GM21526 (cell line): ENCODE data around the gene ALDH5A1.

ENCODE experiments used
- ATAC-seq: cut with Tn5 transposase; IDR thresholded peaks from one replicate; pipeline ENCODE4 v1.9.1; 2021; ENCODE audit warnings: moderate library complexity; ENCODE audit not compliant: unreplicated experiment, low FRiP score

The ALDH5A1 gene

GRCh38 chr6:24494821-24495795, at the start of gene ALDH5A1:
ALDH5A1 (plus strand) TSS chr6:24494969; CDS start chr6:24494997, 28 bp downstream.
- ATAC-seq: peak; percentile 73

GRCh38 chr6:24445704-24446103, 49.1 kb upstream of the ALDH5A1 start:
- ATAC-seq: no peak

DNA sequence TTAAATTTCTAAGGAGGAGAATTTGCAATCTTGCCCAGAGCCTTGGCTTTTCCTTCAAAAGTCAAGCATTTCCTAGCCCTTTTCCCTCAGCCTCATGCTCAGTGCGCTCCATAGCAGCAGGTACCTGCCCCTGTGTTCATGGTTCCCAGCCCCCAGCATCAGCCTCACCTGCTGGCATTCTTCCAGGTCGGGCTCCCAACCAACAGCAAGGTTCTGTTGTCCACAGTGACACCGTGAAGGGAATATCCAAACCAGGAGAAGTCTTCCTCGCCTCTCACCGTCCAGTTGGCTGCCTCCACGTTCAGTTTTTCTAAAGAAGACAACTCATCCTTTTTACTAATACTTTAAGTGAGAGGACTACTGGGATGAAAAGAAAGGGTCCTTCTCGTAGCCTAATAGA, 48.1 kb upstream of the ALDH5A1 start:
- ATAC-seq: no peak

DNA sequence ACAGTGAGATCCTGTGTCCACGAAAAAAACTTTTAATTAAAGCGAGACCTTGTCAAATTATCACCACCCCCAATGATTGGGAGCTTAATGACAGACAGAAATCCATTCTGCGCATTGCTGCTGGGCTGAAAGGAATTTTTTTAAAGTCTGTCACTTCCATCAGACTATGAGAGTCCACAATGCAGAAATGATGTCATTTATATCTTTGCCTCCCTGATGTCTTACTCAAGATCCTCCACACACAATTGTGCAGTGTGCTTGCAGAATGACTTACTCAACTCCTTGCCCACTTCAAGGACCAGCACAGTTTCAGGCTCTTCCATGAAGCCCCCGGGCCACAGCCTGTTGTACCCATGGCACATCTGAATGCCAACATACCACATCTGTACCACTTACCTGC, 46.4 kb upstream of the ALDH5A1 start:
- ATAC-seq: no peak

DNA sequence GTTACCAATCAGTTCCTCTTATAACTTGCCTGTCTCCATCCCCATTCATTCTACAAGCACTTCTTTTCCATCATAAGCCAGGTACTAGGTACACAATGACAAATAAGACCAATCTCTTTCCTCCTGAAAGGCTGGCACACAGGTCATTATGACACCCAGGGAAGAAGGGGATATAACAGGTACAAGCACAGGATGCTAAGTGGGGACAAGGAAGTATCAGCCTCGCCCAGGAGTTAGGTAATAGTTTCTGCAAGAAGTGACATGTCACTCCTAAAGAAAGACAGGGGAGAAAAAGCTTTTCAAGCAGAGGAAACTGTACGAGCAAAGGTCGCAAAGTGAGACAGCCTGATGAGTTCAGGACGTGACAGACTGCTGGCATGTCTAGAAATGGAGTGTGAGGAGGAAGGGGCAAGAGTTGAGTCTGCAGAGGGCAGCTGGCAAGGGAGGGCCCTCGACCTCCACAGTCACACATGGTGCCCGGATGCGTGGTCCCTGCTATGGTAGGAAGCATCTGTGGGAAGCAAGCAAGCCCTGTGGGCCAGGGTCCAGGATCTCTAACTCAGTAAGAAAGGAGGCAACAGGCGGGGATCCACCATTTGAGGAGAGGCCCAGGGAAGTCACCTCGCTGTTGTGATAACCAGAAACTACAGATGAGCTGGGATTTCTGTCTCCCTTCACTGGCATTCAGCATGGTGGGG, 45.8 kb upstream of the ALDH5A1 start:
- no peak for ATAC-seq

- no peak for ATAC-seq
Observed at GRCh38 chr6:24451581-24452388, 43.0 kb upstream of the ALDH5A1 start.

DNA sequence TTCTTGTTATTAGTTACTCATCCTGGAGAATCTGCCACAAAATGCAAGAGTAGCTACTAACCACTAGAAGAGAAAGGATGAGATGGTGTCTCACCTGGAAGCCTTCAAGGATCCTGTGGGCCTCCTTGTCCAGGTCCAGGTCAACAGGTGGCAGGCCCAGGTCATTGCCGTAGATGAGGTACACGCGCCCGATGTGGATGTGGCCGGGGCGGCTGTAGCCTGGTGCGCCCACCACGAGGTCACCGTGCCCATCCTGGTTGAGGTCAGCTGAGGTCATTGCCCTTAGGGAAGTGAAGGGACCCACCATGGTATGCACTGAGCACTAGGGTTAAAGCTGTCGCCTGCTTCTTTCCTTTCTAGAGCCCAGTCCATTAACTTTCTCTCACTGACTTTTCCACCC, 40.8 kb upstream of the ALDH5A1 start:
- ATAC-seq: no peak

DNA sequence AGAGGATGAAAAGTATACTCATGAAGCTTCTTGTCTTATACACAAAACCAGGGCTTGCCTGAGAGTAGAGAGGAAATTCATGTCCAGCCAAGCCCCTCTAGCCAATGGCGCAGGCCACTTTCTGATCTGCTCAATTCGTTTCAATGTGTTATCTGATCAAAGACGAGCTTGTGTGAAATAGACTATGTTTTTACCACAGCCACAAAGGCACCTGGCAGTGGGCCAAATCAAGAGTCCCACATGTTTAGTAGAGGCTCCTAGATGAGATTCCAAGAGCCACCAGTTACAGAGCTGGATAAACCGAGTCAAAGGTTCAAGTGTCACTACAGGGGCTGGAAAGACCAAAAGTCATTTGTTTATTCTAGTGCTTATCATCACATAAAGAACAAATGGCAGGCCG, 40.3 kb upstream of the ALDH5A1 start:
- no peak for ATAC-seq

DNA sequence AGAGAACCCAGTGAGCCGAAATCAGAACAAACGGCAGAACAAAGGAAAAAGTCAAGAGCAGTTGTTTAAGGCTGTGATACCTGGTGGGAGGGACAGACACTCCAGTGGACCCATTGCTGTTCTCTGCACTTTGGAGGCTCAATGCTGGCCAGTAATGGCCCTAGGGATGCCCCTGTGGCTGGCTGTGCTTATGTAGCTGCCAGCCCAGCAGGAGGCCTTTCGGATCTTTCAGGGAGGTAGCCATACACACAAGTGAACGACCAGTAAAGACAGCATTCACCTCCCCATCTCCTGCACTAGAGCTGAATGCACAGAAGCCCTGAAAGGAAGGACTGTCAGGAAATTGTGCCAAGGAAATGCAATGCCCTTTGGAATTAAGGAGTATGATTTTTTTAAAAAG, 39.7 kb upstream of the ALDH5A1 start:
- no peak for ATAC-seq

GRCh38 chr6:24458134-24458533, 36.6 kb upstream of the ALDH5A1 start:
- no peak for ATAC-seq

DNA sequence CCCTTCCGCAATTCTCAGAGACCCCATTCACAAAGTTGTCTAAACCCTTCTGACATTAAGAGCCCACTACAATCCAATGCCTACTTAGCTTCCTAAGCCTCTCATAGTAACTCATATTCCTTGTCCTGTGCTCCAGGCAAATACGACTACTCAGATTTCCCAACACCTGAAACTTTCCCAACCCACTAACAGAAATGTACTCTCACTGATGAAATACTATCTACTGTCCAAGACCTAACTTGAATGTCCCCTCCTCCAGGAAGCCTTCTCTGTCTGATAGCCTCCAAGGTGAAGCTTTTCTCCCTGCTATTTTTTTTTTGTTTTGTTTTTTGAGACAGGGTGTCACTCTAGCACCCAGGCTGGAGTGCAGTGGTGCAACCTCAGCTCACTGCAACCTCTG, 35.8 kb upstream of the ALDH5A1 start:
- no peak for ATAC-seq

GRCh38 chr6:24460966-24461365, 33.8 kb upstream of the ALDH5A1 start:
- ATAC-seq: no peak

DNA sequence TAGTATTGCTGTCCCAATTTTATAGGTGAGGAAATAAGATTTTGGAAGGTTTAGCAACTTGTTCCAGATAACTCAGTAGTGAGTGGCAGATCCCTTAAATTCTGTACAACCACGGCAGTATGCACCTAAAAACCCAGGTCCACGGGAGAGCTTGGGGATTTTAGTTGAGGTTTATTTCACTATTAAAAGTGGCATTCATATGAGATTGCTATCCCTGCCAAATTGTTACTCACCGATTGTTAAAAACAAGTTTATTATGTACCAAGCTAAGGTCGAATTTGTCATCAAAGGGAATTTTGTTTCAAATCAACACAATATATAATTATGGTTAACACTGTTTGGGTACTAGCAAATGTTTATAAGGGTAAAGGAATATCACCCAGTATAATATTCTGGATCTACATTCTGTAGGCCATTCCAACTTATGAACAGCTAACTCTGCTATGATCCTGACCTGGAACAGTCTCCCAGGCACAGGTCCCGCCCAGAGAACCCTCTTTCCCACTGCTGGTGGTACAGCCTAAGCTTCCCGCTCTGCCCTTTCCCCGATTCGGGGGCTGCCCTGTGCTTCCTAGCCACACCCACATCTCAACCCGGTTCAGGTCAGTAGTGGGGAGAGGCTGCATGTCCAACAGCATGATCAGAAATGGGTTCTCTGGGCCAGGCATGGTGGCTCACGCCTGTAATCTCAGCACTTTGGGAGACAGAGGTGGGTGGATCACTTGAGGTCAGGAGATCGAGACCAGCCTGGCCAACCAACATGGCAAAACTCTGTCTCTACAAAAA, 30.3 kb upstream of the ALDH5A1 start:
- ATAC-seq: no peak

DNA sequence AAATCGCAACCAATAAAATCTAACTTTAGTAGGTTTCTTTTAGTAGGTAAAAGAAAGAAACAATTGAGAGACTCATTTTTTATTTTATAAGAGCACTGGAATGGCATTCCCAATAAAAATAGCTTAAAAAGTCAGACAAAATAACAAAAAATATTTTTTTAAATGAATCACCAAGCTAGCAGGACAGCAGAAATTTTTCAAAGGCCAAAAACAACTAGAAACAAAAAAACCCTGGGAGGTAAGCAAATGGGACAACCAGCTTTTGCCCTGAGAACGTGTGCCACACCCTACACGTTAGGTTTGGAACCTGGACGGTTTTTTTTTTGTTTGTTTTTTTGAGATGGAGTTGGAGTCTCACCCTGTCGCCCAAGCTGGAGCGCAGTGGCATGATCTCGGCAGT, 25.0 kb upstream of the ALDH5A1 start:
- ATAC-seq: no peak

GRCh38 chr6:24472181-24472580, 22.6 kb upstream of the ALDH5A1 start:
- ATAC-seq: no peak

- no peak for ATAC-seq
Observed at GRCh38 chr6:24476631-24477030, 18.1 kb upstream of the ALDH5A1 start.

DNA sequence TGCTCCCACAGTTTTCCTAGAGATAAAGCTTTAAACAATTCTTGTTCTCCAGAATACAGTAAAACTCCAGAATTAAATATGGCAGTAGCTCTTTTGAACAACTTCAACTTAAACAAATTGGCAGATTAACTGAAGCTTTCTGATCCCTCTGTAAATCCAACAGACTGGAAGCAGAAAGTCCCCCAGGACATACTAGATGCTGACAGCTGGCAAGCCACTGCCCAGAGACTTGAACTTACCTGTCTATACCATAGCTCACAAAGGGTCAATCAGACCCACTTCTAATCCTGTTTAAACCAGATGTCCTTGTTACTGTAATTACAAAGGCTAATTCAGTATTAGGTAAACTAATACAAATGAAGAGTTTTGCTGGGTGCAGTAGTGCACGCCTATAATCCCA, 17.7 kb upstream of the ALDH5A1 start:
- ATAC-seq: no peak

DNA sequence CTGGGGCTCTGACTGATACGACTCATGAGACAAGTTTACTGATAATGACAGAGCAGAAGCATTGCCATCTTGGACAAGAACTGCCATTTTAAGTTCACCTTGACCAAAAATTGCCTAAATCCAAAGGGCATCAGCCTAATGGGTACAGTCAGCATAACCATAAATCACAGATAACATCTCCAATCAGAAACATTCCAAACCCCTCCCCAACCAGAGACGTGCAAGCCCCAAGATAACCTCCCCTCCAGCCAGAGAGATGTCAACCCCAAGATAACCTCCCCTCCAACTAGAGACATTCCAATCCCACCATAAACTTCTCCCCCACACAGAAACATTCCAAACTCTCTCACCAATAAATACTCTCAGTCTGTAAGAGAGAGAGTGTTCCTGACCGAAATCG, 15.9 kb upstream of the ALDH5A1 start:
- no peak for ATAC-seq

- no peak for ATAC-seq
Observed at GRCh38 chr6:24480705-24481104, 14.1 kb upstream of the ALDH5A1 start.

- no peak for ATAC-seq
Observed at GRCh38 chr6:24481449-24481848, 13.3 kb upstream of the ALDH5A1 start.
